GM13976 (cell line): ENCODE results near the gene HIVEP3.

Experiments
- DNase-seq: peaks from one replicate; pipeline ENCODE4 v3.0.0; 2012; ENCODE audit warnings: low spot score
- CTCF ChIP-seq: IDR thresholded peaks from 2 replicates; pipeline ENCODE4 v1.5.1; 2012; ENCODE audit warnings: borderline replicate concordance, mild to moderate bottlenecking; ENCODE audit not compliant: insufficient read depth; ENCODE audit errors: extremely low read depth, missing control alignments, control extremely low read depth
- in situ Hi-C: fragments of 300-500 bp; cut with MboI; formaldehyde crosslinking; loops from one replicate; pipeline ENCODE4 v1.12.0; 2022; ENCODE audit warnings: low sequenced_read_pairs, mixed read lengths, inconsistent platforms; ENCODE audit not compliant: unreplicated experiment

HIVEP3 gene

GRCh38 chr1:41652384-41653265, 266.1 kb downstream of the HIVEP3 start:
- TF ChIP-seq CTCF: no peak
- in situ Hi-C loops: no loop called here
- no peak for DNase-seq

GRCh38 chr1:41650028-41650880, 268.5 kb downstream of the HIVEP3 start:
- no peak for DNase-seq
- in situ Hi-C loops: no loop called here
- no peak for TF ChIP-seq CTCF

- in situ Hi-C loops: no loop called here
- no peak for DNase-seq
- no peak for TF ChIP-seq CTCF
Measured at GRCh38 chr1:41649396-41650027, 269.2 kb downstream of the HIVEP3 start.

- in situ Hi-C loops: no loop called here
- DNase-seq: no peak
- TF ChIP-seq CTCF: no peak
Measured at GRCh38 chr1:41648844-41649243, 269.9 kb downstream of the HIVEP3 start.

- DNase-seq: no peak
- in situ Hi-C loops: no loop called here
- no peak for TF ChIP-seq CTCF
Measured at GRCh38 chr1:41648230-41648629, 270.5 kb downstream of the HIVEP3 start.
